Measurements from ENCODE around the gene RASEF. TPM values are rescaled to one million over a fixed set of nuclear protein-coding genes. Genes with fewer than 3 reads are reported as not detected.

The RASEF gene
- total RNA-seq, 2 donors from 2014 or later: not detected

- no peak for DNase-seq
- Mint-ChIP-seq H3K27me3 (ENCODE audit: low read depth) (no peaks in the 10 kb centered on the region), H3K36me3 (ENCODE audit: insufficient read depth in 2 of 2) (no peaks in the 10 kb centered on the region), H3K4me1 (ENCODE audit: low read depth) (no peaks in the 10 kb centered on the region), H3K27ac (no peak overlapping the region), H3K9me3 (no peaks in the 10 kb centered on the region), H3K4me3 (no peak overlapping the region)
- no peak for ATAC-seq (replicated peaks in 1 of 2)
Measured at GRCh38 chr9:83000765-83001164, 62.2 kb downstream of the RASEF start.

DNA sequence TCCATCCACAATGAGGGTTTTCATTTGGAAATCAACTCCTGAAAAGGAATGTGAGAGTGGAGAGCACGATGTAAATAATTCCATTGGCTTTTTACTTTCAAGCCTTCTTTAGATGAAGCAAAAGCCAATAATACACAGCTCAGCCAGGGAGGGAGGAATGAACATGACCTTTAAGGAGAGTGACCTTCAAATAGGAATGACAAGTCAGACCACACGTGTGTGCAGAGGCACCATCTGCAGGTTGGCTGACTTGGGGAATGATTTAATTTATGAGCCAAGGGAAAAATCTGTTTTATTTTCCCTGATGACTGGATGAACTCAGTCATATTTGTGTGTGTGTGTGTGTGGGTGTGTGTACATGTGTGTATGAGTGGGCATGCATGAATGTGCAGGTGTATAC, 64.5 kb downstream of the RASEF start:
- H3K9me3 Mint-ChIP-seq: no peaks in the 10 kb centered on the region
- H3K4me1 Mint-ChIP-seq (ENCODE audit: low read depth): no peaks in the 10 kb centered on the region

DNA sequence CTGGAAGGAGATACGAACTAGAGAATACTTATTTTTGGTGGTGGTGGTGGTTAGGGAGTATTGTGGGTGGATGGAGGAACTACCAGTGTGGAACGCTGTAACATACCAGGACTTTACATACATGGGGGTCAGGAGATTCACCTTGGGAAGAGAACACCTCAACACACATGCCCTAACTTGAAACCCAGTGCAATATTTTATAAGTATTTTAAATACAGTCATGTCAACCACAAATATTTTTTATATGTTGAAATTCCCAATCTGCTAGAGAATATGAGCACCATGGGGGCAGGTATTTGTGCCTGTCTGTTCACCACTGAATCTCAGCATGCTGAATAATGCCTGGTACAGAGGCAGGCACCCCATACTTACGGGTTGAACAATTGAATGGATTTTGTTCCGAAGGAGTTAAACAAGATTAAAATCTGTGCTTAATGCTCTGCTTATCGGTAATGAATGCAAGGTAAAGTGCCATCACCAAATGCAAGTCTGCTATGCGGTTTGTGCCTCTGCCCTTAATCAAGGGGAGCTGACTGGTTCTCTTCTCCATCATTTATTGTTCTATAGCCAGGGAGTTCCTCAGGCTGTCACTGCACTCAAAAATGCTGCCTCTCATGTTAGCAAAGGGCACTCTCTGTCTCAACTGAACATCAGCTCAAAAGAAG, 65.3 kb downstream of the RASEF start:
- H3K4me1 Mint-ChIP-seq (ENCODE audit: low read depth): no peaks in the 10 kb centered on the region
- H3K4me3 Mint-ChIP-seq: no peak overlapping the region
- ATAC-seq (replicated peaks in 1 of 2) (no peak), DNase-seq (no peak)
- H3K9me3 Mint-ChIP-seq: no peaks in the 10 kb centered on the region
- H3K36me3 Mint-ChIP-seq (ENCODE audit: insufficient read depth in 2 of 2): no peaks in the 10 kb centered on the region
- no peaks in the 10 kb centered on the region for H3K27me3 Mint-ChIP-seq (ENCODE audit: low read depth)
- H3K27ac Mint-ChIP-seq: no peak overlapping the region

More for the DNA sequence above, 64.5 kb downstream of the RASEF start:
- no peak for DNase-seq
- Mint-ChIP-seq H3K27me3 (ENCODE audit: low read depth) (no peaks in the 10 kb centered on the region), H3K4me3 (no peak overlapping the region), H3K36me3 (ENCODE audit: insufficient read depth in 2 of 2) (no peaks in the 10 kb centered on the region), H3K27ac (no peak overlapping the region)
- no peak for ATAC-seq (replicated peaks in 1 of 2)

- no peak overlapping the region for H3K4me3 Mint-ChIP-seq
- no peaks in the 10 kb centered on the region for H3K9me3 Mint-ChIP-seq
- H3K36me3 Mint-ChIP-seq (ENCODE audit: insufficient read depth in 2 of 2): no peaks in the 10 kb centered on the region
- ATAC-seq (replicated peaks in 1 of 2) (no peak), DNase-seq (no peak)
- no peak overlapping the region for H3K27ac Mint-ChIP-seq
- no peaks in the 10 kb centered on the region for H3K27me3 Mint-ChIP-seq (ENCODE audit: low read depth)
- H3K4me1 Mint-ChIP-seq (ENCODE audit: low read depth): no peaks in the 10 kb centered on the region
Measured at GRCh38 chr9:82996941-82997340, 66.0 kb downstream of the RASEF start.

DNA sequence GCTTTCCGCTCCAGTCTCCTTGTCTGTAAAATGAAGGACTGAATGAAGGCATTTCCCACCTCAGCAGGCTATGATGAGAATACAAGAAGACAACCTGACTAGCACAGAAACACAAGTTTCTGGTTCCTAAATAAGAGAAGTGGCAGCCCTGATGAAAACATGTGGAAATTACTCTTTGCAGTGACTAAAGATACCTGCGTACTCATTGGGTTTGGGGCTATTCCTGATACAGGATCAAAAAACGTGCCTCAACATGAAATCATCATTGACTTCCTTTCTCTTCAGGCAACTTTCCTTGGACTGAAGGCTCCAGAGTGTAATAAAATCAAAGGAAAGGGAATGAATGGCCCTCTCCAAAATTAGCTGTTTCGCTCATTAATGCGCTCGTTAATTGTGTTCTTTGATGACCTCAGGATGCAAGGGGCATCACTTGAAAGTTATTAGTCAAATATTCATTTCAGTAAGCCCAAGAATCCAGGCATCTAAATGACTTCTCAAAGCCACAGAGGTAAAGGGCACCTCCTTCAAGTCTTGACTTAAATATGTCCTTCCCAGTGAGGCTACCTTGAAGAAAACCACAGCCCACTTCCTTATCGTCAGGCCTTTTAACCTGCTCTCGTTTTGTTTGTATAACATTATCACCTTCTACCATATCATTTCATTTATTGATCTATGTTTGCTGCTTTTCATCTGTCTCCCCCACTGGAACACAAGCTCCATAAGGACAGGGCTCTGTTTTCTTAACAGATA, 68.9 kb downstream of the RASEF start:
- Mint-ChIP-seq H3K4me1 (ENCODE audit: low read depth) (no peaks in the 10 kb centered on the region), H3K27me3 (ENCODE audit: low read depth) (no peaks in the 10 kb centered on the region), H3K4me3 (no peak overlapping the region), H3K36me3 (ENCODE audit: insufficient read depth in 2 of 2) (no peaks in the 10 kb centered on the region), H3K9me3 (no peaks in the 10 kb centered on the region), H3K27ac (no peak overlapping the region)
- ATAC-seq (replicated peaks in 1 of 2) (no peak), DNase-seq (no peak)

DNA sequence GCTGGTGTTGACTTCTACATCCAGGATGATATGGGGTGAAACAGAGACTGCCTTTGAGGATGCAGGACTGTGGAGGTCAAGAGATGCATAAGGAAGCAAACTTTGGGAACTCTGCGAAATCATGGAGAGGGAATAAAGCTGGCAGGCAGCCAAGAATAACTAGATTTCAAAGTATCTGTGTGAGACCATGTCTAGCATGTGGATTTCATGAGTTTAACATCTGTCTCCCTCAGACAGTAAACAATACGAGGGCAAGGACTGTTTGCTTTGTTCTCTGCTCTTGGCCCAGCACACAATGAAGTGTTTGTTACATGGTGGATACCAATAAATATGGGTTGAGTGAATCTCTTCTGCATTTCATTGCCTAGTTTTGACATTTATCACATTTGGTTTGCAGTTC, 71.3 kb downstream of the RASEF start:
- Mint-ChIP-seq H3K27me3 (ENCODE audit: low read depth) (no peaks in the 10 kb centered on the region), H3K36me3 (ENCODE audit: insufficient read depth in 2 of 2) (no peaks in the 10 kb centered on the region), H3K4me1 (ENCODE audit: low read depth) (no peaks in the 10 kb centered on the region), H3K9me3 (no peaks in the 10 kb centered on the region), H3K27ac (no peak overlapping the region), H3K4me3 (no peak overlapping the region)
- DNase-seq: no peak
- no peak for ATAC-seq (replicated peaks in 1 of 2)

DNA sequence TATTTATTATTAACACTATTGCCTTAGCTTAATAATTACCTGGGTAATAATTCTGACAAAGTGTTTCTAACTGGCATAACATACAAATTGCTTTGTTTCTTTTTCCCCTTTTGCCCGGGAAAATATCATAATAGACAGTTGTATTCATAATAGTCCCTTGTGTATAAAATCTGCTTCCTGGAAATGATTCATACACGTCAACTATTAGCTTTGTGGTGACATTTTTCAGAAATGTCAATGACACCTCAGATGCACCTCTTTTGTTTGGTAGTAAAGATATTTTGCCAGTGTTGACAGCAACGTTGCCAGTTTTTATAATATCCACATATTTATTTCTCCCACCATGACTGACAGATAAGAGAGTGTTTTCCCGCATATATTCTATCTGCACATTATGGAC, 73.0 kb downstream of the RASEF start:
- ATAC-seq (replicated peaks in 1 of 2) (no peak), DNase-seq (no peak)
- Mint-ChIP-seq H3K9me3 (no peaks in the 10 kb centered on the region), H3K27me3 (ENCODE audit: low read depth) (no peaks in the 10 kb centered on the region), H3K27ac (no peak overlapping the region), H3K36me3 (ENCODE audit: insufficient read depth in 2 of 2) (no peaks in the 10 kb centered on the region), H3K4me3 (no peak overlapping the region), H3K4me1 (ENCODE audit: low read depth) (no peaks in the 10 kb centered on the region)

GRCh38 chr9:82988488-82988887, 74.5 kb downstream of the RASEF start:
- Mint-ChIP-seq H3K36me3 (ENCODE audit: insufficient read depth in 2 of 2) (no peaks in the 10 kb centered on the region), H3K4me1 (ENCODE audit: low read depth) (no peaks in the 10 kb centered on the region), H3K9me3 (no peaks in the 10 kb centered on the region), H3K27me3 (ENCODE audit: low read depth) (no peaks in the 10 kb centered on the region), H3K4me3 (no peak overlapping the region), H3K27ac (no peak overlapping the region)
- ATAC-seq (replicated peaks in 1 of 2) (no peak), DNase-seq (no peak)

GRCh38 chr9:82987370-82988189, 75.4 kb downstream of the RASEF start:
- Mint-ChIP-seq H3K27me3 (ENCODE audit: low read depth) (no peaks in the 10 kb centered on the region), H3K4me1 (ENCODE audit: low read depth) (no peaks in the 10 kb centered on the region), H3K4me3 (no peak overlapping the region), H3K27ac (no peak overlapping the region), H3K9me3 (no peaks in the 10 kb centered on the region), H3K36me3 (ENCODE audit: insufficient read depth in 2 of 2) (no peaks in the 10 kb centered on the region)
- DNase-seq (no peak), ATAC-seq (replicated peaks in 1 of 2) (no peak)

GRCh38 chr9:82981552-82981951, 81.4 kb downstream of the RASEF start:
- ATAC-seq (replicated peaks in 1 of 2) (no peak), DNase-seq (no peak)
- no peaks in the 10 kb centered on the region for H3K36me3 Mint-ChIP-seq (ENCODE audit: insufficient read depth in 2 of 2)
- H3K4me1 Mint-ChIP-seq (ENCODE audit: low read depth): no peaks in the 10 kb centered on the region
- no peak overlapping the region for H3K27ac Mint-ChIP-seq
- no peak overlapping the region for H3K4me3 Mint-ChIP-seq
- H3K9me3 Mint-ChIP-seq: no peaks in the 10 kb centered on the region
- no peaks in the 10 kb centered on the region for H3K27me3 Mint-ChIP-seq (ENCODE audit: low read depth)

DNA sequence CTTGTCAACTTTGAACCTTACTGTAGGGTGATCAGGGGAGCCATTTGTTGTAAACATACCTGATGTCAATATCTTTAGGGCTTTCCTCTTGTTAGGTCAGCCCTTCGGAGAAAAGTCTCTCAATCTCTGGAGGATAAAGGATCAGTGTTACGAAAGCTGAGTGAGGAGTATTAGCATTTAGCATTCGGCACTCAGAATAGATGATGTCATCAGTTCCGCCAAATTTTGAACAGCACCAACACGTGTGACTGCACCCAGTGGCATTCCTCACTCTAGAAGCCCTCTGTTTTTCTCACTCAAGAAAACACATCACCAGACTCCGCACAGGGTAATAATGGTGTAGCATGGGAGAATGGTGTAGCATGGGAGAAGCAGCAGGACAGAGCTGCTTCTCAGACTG, 87.8 kb downstream of the RASEF start:
- H3K4me3 Mint-ChIP-seq: no peak overlapping the region
- H3K27me3 Mint-ChIP-seq (ENCODE audit: low read depth): no peaks in the 10 kb centered on the region
- no peaks in the 10 kb centered on the region for H3K36me3 Mint-ChIP-seq (ENCODE audit: insufficient read depth in 2 of 2)
- no peak overlapping the region for H3K27ac Mint-ChIP-seq
- H3K4me1 Mint-ChIP-seq (ENCODE audit: low read depth): no peaks in the 10 kb centered on the region
- no peaks in the 10 kb centered on the region for H3K9me3 Mint-ChIP-seq
- DNase-seq (no peak), ATAC-seq (replicated peaks in 1 of 2) (no peak)

DNA sequence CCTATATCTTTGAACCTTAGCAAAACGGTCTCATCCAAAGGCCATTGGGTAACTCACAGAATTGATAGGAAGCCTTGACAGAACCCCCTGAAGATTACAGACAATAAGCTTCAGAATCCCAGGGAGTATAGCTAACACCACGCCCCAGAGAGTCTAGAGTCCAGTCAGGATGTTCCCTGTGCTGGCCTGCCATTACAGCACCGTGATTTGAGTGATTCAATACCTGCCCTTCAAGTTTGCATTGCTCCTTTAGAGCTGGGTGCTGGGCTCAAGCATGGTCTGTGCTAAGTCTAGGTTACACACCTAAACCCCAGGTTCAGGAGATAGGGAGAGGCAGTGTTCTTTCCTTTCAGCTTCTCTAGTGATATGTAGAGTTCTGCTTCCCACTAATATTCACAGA, 90.5 kb downstream of the RASEF start:
- Mint-ChIP-seq H3K4me1 (ENCODE audit: low read depth) (no peaks in the 10 kb centered on the region), H3K36me3 (ENCODE audit: insufficient read depth in 2 of 2) (no peaks in the 10 kb centered on the region), H3K9me3 (no peaks in the 10 kb centered on the region), H3K4me3 (no peak overlapping the region), H3K27ac (no peak overlapping the region), H3K27me3 (ENCODE audit: low read depth) (no peaks in the 10 kb centered on the region)
- no peak for DNase-seq
- ATAC-seq (replicated peaks in 1 of 2): no peak

GRCh38 chr9:82970359-82970758, 92.6 kb downstream of the RASEF start:
- DNase-seq (no peak), ATAC-seq (replicated peaks in 1 of 2) (no peak)
- Mint-ChIP-seq H3K9me3 (no peaks in the 10 kb centered on the region), H3K27me3 (ENCODE audit: low read depth) (no peaks in the 10 kb centered on the region), H3K27ac (no peak overlapping the region), H3K4me3 (no peak overlapping the region), H3K4me1 (ENCODE audit: low read depth) (no peaks in the 10 kb centered on the region), H3K36me3 (ENCODE audit: insufficient read depth in 2 of 2) (no peaks in the 10 kb centered on the region)
